B cell (primary cell): ENCODE results near the gene SFR1. TPM values are rescaled to one million over a fixed set of nuclear protein-coding genes. Genes with fewer than 3 reads are reported as not detected.

Source experiments
- ATAC-seq: fragments of 200-7000 bp; cut with Tn5 transposase; one replicate; pipeline ENCODE4 v1.10.0; 2021; ENCODE audit warnings: low read depth, mild to moderate bottlenecking, moderate number of reproducible peaks, moderate library complexity
- CTCF ChIA-PET: fragments of 350-600 bp; sonication (Branson Sonifier 250); formaldehyde crosslinking; loops from one replicate; lab custom pipeline; 2021; ENCODE audit warnings: antibody characterized with exemption, inconsistent platforms; lab: Charles Lee
- POLR2A ChIA-PET: fragments of 350-600 bp; sonication (Branson Sonifier 250); formaldehyde crosslinking; loops from one replicate; lab custom pipeline; 2021; ENCODE audit warnings: antibody characterized with exemption; lab: Charles Lee
- DNase-seq: peaks from one replicate; pipeline ENCODE4 v3.0.0; 2013
- H2AFZ ChIP-seq: 2 replicates; pipeline ENCODE4 v1.6.1; 2012; ENCODE audit warnings: mild to moderate bottlenecking, low read depth, low read length; ENCODE audit not compliant: insufficient read depth, poor library complexity, severe bottlenecking
- H3K27ac ChIP-seq, 2 donors: 1 replicate in 1 of 2; 2 replicates in 1 of 2; pipeline ENCODE4 v1.5.1; 2012 to 2013; ENCODE audit warnings: low read length in 2 of 2, mild to moderate bottlenecking in 2 of 2, moderate library complexity in 1 of 2
- H3K27me3 ChIP-seq, 4 experiments: fragments of 200-600 bp in 1 of 4; sonication (generic) in 1 of 4; replicated peaks in 1 of 4; 1 replicate in 2 of 4; 2 replicates in 2 of 4; pipeline versions ENCODE4 v1.6.1 to v1.7.0; 2013 to 2016; ENCODE audit warnings: low read length in 3 of 4, mild to moderate bottlenecking in 2 of 4, mixed read lengths in 1 of 4, moderate library complexity in 1 of 4; ENCODE audit not compliant: insufficient read depth in 4 of 4, control insufficient read depth in 3 of 4; ENCODE audit errors: control extremely low read depth in 1 of 4
- H3K36me3 ChIP-seq, 2 experiments: replicated peaks in 1 of 2; 1 replicate in 1 of 2; 2 replicates in 1 of 2; pipeline versions ENCODE4 v1.6.1 to v1.7.1; 2013; ENCODE audit warnings: low read length in 1 of 2; ENCODE audit not compliant: insufficient read depth in 2 of 2, control insufficient read depth in 1 of 2; ENCODE audit errors: control extremely low read depth in 1 of 2, extremely low read depth in 1 of 2
- H3K4me1 ChIP-seq, 2 donors: fragments of 200-600 bp in 1 of 2; sonication (generic) in 1 of 2; 1 replicate in 1 of 2; 2 replicates in 1 of 2; pipeline versions ENCODE4 v1.5.1 to v1.6.1; 2013 to 2017; ENCODE audit warnings: low read length in 2 of 2; ENCODE audit not compliant: control insufficient read depth in 2 of 2, insufficient read depth in 2 of 2
- H3K4me2 ChIP-seq: replicated peaks from 2 replicates; pipeline ENCODE3; 2012; ENCODE audit warnings: mild to moderate bottlenecking, low read depth, low read length; ENCODE audit not compliant: poor library complexity, severe bottlenecking
- H3K4me3 ChIP-seq, 5 experiments: fragments of 200-600 bp in 1 of 5; sonication (generic) in 1 of 5; 1 replicate in 3 of 5; 2 replicates in 2 of 5; pipeline versions ENCODE4 v1.5.1 to v1.7.0; 2011 to 2016; ENCODE audit warnings: low read length in 4 of 5, mild to moderate bottlenecking in 4 of 5, low read depth in 2 of 5, control low read depth in 1 of 5, moderate library complexity in 1 of 5; ENCODE audit not compliant: insufficient read depth in 1 of 5; ENCODE audit errors: control extremely low read depth in 1 of 5, extremely low read depth in 1 of 5
- H3K79me2 ChIP-seq: fragments of 200-600 bp; sonication (generic); one replicate; pipeline ENCODE4 v1.6.0; 2016; ENCODE audit warnings: low read length; ENCODE audit not compliant: control insufficient read depth, insufficient read depth
- H3K9ac ChIP-seq: fragments of 200-600 bp; sonication (generic); 2 replicates; pipeline ENCODE4 v1.6.1; 2017; ENCODE audit warnings: mild to moderate bottlenecking, low read length, moderate library complexity
- H3K9me3 ChIP-seq, 3 donors: one replicate each; pipeline versions ENCODE4 v1.6.1 to v1.7.1; 2013; ENCODE audit warnings: low read length in 2 of 3; ENCODE audit not compliant: control insufficient read depth in 2 of 3, insufficient read depth in 1 of 3; ENCODE audit errors: control extremely low read depth in 1 of 3
- H4K20me1 ChIP-seq: 2 replicates; pipeline ENCODE4 v1.6.0; 2012; ENCODE audit warnings: mild to moderate bottlenecking, low read length; ENCODE audit not compliant: insufficient read depth, control insufficient read depth, poor library complexity, severe bottlenecking
- H3K27ac Mint-ChIP-seq: one replicate; pipeline ENCODE4 v1.8.0; 2021; ENCODE audit warnings: mixed read lengths
- H3K27me3 Mint-ChIP-seq: one replicate; pipeline ENCODE4 v1.8.0; 2021; ENCODE audit warnings: mixed read lengths
- H3K4me1 Mint-ChIP-seq: one replicate; pipeline ENCODE4 v1.8.0; 2021; ENCODE audit warnings: mixed read lengths
- H3K4me3 Mint-ChIP-seq: one replicate; pipeline ENCODE4 v1.8.0; 2021; ENCODE audit warnings: mixed read lengths
- H3K9me3 Mint-ChIP-seq: one replicate; pipeline ENCODE4 v1.8.0; 2022; ENCODE audit warnings: mixed read lengths; ENCODE audit not compliant: insufficient read depth
- CTCF ChIP-seq: fragments of 200-600 bp; IDR thresholded peaks from one replicate; pipeline ENCODE4 v1.8.0; 2022; ENCODE audit warnings: antibody characterized with exemption, mild to moderate bottlenecking
- EZH2 ChIP-seq: IDR thresholded peaks from 2 replicates; pipeline ENCODE4 v1.6.1; 2012; ENCODE audit warnings: borderline replicate concordance, low read depth, mild to moderate bottlenecking, moderate library complexity, low read length; ENCODE audit not compliant: insufficient read depth, poor library complexity, severe bottlenecking
- intact Hi-C: fragments of 100-400 bp; cut with micrococcal nuclease; formaldehyde crosslinking; loops from one replicate; pipeline ENCODE4 v1.10.0; 2022
- polyA plus RNA-seq: library from polyadenylated mRNA; depleted of rRNA; stranded (reverse); fragments of >200 nt; gene quantifications from 2 replicates; pipeline ENCODE4 v1.2.3, GENCODE V29; 2012
- total RNA-seq, 2 donors: library from RNA; stranded (reverse); fragments of 120-200 nt in 1 of 2; gene quantifications; 1 replicate in 1 of 2; 2 replicates in 1 of 2; pipeline versions ENCODE4 v1.2.3 to v1.2.4, GENCODE V29; 2013 to 2022

SFR1 gene
- total and polyA plus RNA-seq, 2 donors (not counting 1 experiment from before 2014, with no cell fraction given) = 6.2 to 15.3 TPM

- Mint-ChIP-seq H3K4me1 (no peaks in the 10 kb centered on the region), H3K27ac (no peak overlapping the region), H3K4me3 (no peak overlapping the region), H3K9me3 (peaks cover 8% of the 10 kb centered on the region), H3K27me3 (peaks cover 41% of the 10 kb centered on the region)
- Histone ChIP-seq H2AFZ (no peak overlapping the region), H3K36me3 (no peaks in the 10 kb centered on the region), H3K27ac (no peak overlapping the region), H3K4me1 (no peaks in the 10 kb centered on the region), H3K4me3 (no peak overlapping the region), H3K79me2 (no peaks in the 10 kb centered on the region), H3K9ac (no peak overlapping the region), H4K20me1 (no peaks in the 10 kb centered on the region), H3K9me3 (peaks cover 2 to 15% (median 11%) of the 10 kb centered on the region in 3 donors), H3K4me2 (no peak overlapping the region), H3K27me3 (peaks cover 0 to 8% (median 5%) of the 10 kb centered on the region in 4 experiments)
- ChIA-PET POLR2A (no interaction called here), CTCF (no interaction called here)
- no peak for DNase-seq
- ATAC-seq = no peak
- TF ChIP-seq EZH2 = no peak
- TF ChIP-seq CTCF = no peak
- intact Hi-C loops = no loop called here
Observed at GRCh38 chr10:104150139-104150538, 28.2 kb downstream of the SFR1 start.

- no peak overlapping the region for H3K4me2 ChIP-seq
- peaks cover 2 to 15% (median 11%) of the 10 kb centered on the region in 3 donors for H3K9me3 ChIP-seq
- ATAC-seq = no peak
- no peak overlapping the region for H3K4me3 ChIP-seq
- POLR2A ChIA-PET = no interaction called here
- peaks cover 0 to 12% (median 6%) of the 10 kb centered on the region in 4 experiments for H3K27me3 ChIP-seq
- TF ChIP-seq CTCF = no peak
- TF ChIP-seq EZH2 = no peak
- no peak for DNase-seq
- no peak overlapping the region for H3K27ac Mint-ChIP-seq
- no peaks in the 10 kb centered on the region for H3K4me1 ChIP-seq
- no peak overlapping the region for H2AFZ ChIP-seq
- H3K9me3 Mint-ChIP-seq = peaks cover 8% of the 10 kb centered on the region
- no peaks in the 10 kb centered on the region for H3K79me2 ChIP-seq
- intact Hi-C loops = no loop called here
- no peaks in the 10 kb centered on the region for H4K20me1 ChIP-seq
- no peak overlapping the region for H3K4me3 Mint-ChIP-seq
- CTCF ChIA-PET = interaction anchor here (1.2 kb wide), 1 partner anchor 13 kb away, joined by 3 read pairs; no protein-coding TSS in a partner anchor
- no peaks in the 10 kb centered on the region for H3K4me1 Mint-ChIP-seq
- no peak overlapping the region for H3K9ac ChIP-seq
- H3K27me3 Mint-ChIP-seq = peaks cover 56% of the 10 kb centered on the region
- no peaks in the 10 kb centered on the region for H3K36me3 ChIP-seq
- no peak overlapping the region for H3K27ac ChIP-seq
Observed at GRCh38 chr10:104151737-104152136, 29.8 kb downstream of the SFR1 start.
